AG04450 (cell line): ENCODE data around the gene ZNF445. TPM values are rescaled to one million over a fixed set of nuclear protein-coding genes. Genes with fewer than 3 reads are reported as not detected.
"Not testable (repeated sequence)": the region's sequence is repeated elsewhere in the genome, so short reads cannot be mapped to it uniquely, and the experiment has no call there.

Experiments used
- CTCF ChIA-PET: fragments of 300-600, 350-600 bp; formaldehyde crosslinking; extraction: SDS; loops from one replicate; lab custom pipeline; 2022; ENCODE audit warnings: antibody characterized with exemption, inconsistent platforms; lab: Charles Lee
- POLR2A ChIA-PET: fragments of 350-600 bp; formaldehyde crosslinking; extraction: SDS; loops from one replicate; lab custom pipeline; 2021; ENCODE audit warnings: antibody characterized with exemption, inconsistent platforms; lab: Yijun Ruan, JAX
- DNase-seq: peaks from one replicate; pipeline ENCODE4 v3.0.0-alpha.2; 2011; ENCODE audit warnings: low read depth, low spot score
- H3K27ac ChIP-seq: one replicate; pipeline ENCODE4 v1.5.1; 2012; ENCODE audit warnings: low read depth, low read length, control low read depth
- H3K27me3 ChIP-seq: one replicate; pipeline ENCODE4 v1.6.0; 2012; ENCODE audit warnings: low read length; ENCODE audit not compliant: control insufficient read depth, insufficient read depth
- H3K4me3 ChIP-seq: 2 replicates; pipeline ENCODE4 v1.5.1; 2011; ENCODE audit warnings: mild to moderate bottlenecking, low read depth, low read length, control low read depth
- H3K9me3 ChIP-seq: 2 replicates; pipeline ENCODE4 v1.5.1; 2012; ENCODE audit warnings: low read length; ENCODE audit not compliant: control insufficient read depth, insufficient read depth
- CTCF ChIP-seq: IDR thresholded peaks from 2 replicates; pipeline ENCODE4 v1.5.1; 2011; ENCODE audit warnings: low read depth, low read length, control low read depth, inconsistent platforms
- polyA plus RNA-seq: library from polyadenylated mRNA; depleted of rRNA; stranded (reverse); fragments of >200 nt; gene quantifications from 2 replicates; pipeline ENCODE4 v1.2.3, GENCODE V29; 2011

The ZNF445 gene
- polyA plus RNA-seq, 1 experiment, result 4.7 TPM

GRCh38 chr3:44411031-44411645 is 66.3 kb downstream of the ZNF445 start:
- TF ChIP-seq CTCF, result no peak
- H3K4me3 ChIP-seq, result no peak overlapping the region
- H3K9me3 ChIP-seq, result no peaks in the 10 kb centered on the region
- no peak overlapping the region for H3K27ac ChIP-seq
- no peak for DNase-seq
- ChIA-PET CTCF (no interaction called here), POLR2A (no interaction called here)
- H3K27me3 ChIP-seq, result no peaks in the 10 kb centered on the region

- no peak for TF ChIP-seq CTCF
- DNase-seq, result no peak
- CTCF ChIA-PET, result no interaction called here
- no peaks in the 10 kb centered on the region for H3K9me3 ChIP-seq
- H3K27ac ChIP-seq, result no peak overlapping the region
- POLR2A ChIA-PET, result no interaction called here
- no peak overlapping the region for H3K4me3 ChIP-seq
- H3K27me3 ChIP-seq, result no peaks in the 10 kb centered on the region
These were observed 67.6 kb downstream of the ZNF445 start for GRCh38 chr3:44409640-44410410.

GRCh38 chr3:44402548-44402947 is 74.9 kb downstream of the ZNF445 start:
- ChIA-PET POLR2A (no interaction called here), CTCF (no interaction called here)
- Histone ChIP-seq H3K4me3 (no peak overlapping the region), H3K27ac (no peak overlapping the region), H3K9me3 (no peaks in the 10 kb centered on the region), H3K27me3 (no peaks in the 10 kb centered on the region)
- DNase-seq, result no peak
- TF ChIP-seq CTCF, result no peak

GRCh38 chr3:44400771-44401170 is 76.7 kb downstream of the ZNF445 start:
- no peak for TF ChIP-seq CTCF
- H3K27ac ChIP-seq, result no peak overlapping the region
- ChIA-PET POLR2A (no interaction called here), CTCF (no interaction called here)
- H3K9me3 ChIP-seq, result no peaks in the 10 kb centered on the region
- no peak overlapping the region for H3K4me3 ChIP-seq
- DNase-seq, result no peak
- no peaks in the 10 kb centered on the region for H3K27me3 ChIP-seq

GRCh38 chr3:44398853-44399252 is 78.6 kb downstream of the ZNF445 start:
- no peak for DNase-seq
- no peak for TF ChIP-seq CTCF
- Histone ChIP-seq H3K27me3 (no peaks in the 10 kb centered on the region), H3K9me3 (no peaks in the 10 kb centered on the region), H3K4me3 (no peak overlapping the region), H3K27ac (no peak overlapping the region)
- CTCF ChIA-PET, result interaction anchor here (1.2 kb wide), 1 partner anchor 75 kb away, joined by 3 read pairs; no protein-coding TSS in a partner anchor
- POLR2A ChIA-PET, result no interaction called here

GRCh38 chr3:44398271-44398670 is 79.2 kb downstream of the ZNF445 start:
- POLR2A ChIA-PET, result not testable (repeated sequence)
- CTCF ChIA-PET, result interaction anchor here (1.2 kb wide), 1 partner anchor 74 kb away, joined by 3 read pairs; no protein-coding TSS in a partner anchor

More at GRCh38 chr3:44398271-44398670, 79.2 kb downstream of the ZNF445 start:
- H3K27me3 ChIP-seq, H3K9me3 ChIP-seq, DNase-seq, H3K27ac ChIP-seq, H3K4me3 ChIP-seq: not testable (repeated sequence)
